SH-SY5Y (cell line): ENCODE results near the gene SH2D1B.

Experiments used
- GATA2 ChIP-seq: IDR thresholded peaks from 2 replicates; pipeline ENCODE4 v1.6.1; 2011; ENCODE audit warnings: mild to moderate bottlenecking, low read depth, low read length
- GATA3 ChIP-seq: IDR thresholded peaks from 2 replicates; pipeline ENCODE4 v1.6.1; 2011; ENCODE audit warnings: low read depth, mild to moderate bottlenecking, low read length, moderate library complexity

Gene SH2D1B

GRCh38 chr1:162347281-162347680 lies 64.7 kb downstream of the SH2D1B start:
- TF ChIP-seq GATA3: no peak
- no peak for TF ChIP-seq GATA2
